ENCODE results near the gene SYT2.
"Not testable (repeated sequence)": the region's sequence is repeated elsewhere in the genome, so short reads cannot be mapped to it uniquely, and the experiment has no call there.

DNA sequence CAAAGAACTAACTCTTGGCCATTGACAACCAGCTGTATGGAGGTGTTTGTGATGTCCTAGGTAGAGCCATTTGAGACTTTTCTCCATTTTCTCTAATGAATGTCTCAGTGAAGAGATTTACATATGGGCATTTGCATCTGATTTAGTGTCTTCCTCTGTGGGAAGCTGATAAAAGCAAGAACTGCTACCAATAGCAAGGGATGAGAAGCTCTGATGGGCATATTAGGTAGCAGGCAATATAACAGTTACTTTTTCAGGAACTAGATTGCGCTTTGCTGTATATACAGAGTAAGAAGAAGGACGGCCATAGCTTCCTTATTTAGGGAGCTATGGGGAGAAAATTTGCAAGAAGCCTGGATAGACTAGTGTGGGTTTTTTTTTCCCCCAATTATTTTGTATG, 169.4 kb downstream of the SYT2 start:
- not testable (repeated sequence) for TF ChIP-seq NRF1 (conservative IDR thresholded peaks at IDR 0.05; ENCODE audit: low read depth, low read length); CREM (IDR thresholded peaks at IDR 0.05; ENCODE audit: low read depth); MXI1 (IDR thresholded peaks at IDR 0.05; ENCODE audit: low read depth, low read length); EZH2 (IDR thresholded peaks at IDR 0.05; ENCODE audit: borderline replicate concordance, control insufficient read depth, low read depth, low read length); TCF12 (IDR thresholded peaks at IDR 0.05; ENCODE audit: low read depth, low read length); HDAC2 (IDR thresholded peaks at IDR 0.05); NR2C1 (IDR thresholded peaks at IDR 0.05); GABPA (IDR thresholded peaks at IDR 0.05; ENCODE audit: low read depth)
- TF ChIP-seq, protein P1, sequence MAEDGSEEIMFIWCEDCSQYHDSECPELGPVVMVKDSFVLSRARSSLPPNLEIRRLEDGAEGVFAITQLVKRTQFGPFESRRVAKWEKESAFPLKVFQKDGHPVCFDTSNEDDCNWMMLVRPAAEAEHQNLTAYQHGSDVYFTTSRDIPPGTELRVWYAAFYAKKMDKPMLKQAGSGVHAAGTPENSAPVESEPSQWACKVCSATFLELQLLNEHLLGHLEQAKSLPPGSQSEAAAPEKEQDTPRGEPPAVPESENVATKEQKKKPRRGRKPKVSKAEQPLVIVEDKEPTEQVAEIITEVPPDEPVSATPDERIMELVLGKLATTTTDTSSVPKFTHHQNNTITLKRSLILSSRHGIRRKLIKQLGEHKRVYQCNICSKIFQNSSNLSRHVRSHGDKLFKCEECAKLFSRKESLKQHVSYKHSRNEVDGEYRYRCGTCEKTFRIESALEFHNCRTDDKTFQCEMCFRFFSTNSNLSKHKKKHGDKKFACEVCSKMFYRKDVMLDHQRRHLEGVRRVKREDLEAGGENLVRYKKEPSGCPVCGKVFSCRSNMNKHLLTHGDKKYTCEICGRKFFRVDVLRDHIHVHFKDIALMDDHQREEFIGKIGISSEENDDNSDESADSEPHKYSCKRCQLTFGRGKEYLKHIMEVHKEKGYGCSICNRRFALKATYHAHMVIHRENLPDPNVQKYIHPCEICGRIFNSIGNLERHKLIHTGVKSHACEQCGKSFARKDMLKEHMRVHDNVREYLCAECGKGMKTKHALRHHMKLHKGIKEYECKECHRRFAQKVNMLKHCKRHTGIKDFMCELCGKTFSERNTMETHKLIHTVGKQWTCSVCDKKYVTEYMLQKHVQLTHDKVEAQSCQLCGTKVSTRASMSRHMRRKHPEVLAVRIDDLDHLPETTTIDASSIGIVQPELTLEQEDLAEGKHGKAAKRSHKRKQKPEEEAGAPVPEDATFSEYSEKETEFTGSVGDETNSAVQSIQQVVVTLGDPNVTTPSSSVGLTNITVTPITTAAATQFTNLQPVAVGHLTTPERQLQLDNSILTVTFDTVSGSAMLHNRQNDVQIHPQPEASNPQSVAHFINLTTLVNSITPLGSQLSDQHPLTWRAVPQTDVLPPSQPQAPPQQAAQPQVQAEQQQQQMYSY (CRISPR knock-in tag; IDR thresholded peaks at IDR 0.05): not testable (repeated sequence)
- TF ChIP-seq, protein P2, sequence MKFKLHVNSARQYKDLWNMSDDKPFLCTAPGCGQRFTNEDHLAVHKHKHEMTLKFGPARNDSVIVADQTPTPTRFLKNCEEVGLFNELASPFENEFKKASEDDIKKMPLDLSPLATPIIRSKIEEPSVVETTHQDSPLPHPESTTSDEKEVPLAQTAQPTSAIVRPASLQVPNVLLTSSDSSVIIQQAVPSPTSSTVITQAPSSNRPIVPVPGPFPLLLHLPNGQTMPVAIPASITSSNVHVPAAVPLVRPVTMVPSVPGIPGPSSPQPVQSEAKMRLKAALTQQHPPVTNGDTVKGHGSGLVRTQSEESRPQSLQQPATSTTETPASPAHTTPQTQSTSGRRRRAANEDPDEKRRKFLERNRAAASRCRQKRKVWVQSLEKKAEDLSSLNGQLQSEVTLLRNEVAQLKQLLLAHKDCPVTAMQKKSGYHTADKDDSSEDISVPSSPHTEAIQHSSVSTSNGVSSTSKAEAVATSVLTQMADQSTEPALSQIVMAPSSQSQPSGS (IDR thresholded peaks at IDR 0.05; ENCODE audit: low read length): not testable (repeated sequence)
- TF ChIP-seq, protein P3, sequence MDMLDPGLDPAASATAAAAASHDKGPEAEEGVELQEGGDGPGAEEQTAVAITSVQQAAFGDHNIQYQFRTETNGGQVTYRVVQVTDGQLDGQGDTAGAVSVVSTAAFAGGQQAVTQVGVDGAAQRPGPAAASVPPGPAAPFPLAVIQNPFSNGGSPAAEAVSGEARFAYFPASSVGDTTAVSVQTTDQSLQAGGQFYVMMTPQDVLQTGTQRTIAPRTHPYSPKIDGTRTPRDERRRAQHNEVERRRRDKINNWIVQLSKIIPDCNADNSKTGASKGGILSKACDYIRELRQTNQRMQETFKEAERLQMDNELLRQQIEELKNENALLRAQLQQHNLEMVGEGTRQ (IDR thresholded peaks at IDR 0.05; ENCODE audit: borderline replicate concordance, low read depth, low read length): not testable (repeated sequence)
- TF ChIP-seq, protein P4, sequence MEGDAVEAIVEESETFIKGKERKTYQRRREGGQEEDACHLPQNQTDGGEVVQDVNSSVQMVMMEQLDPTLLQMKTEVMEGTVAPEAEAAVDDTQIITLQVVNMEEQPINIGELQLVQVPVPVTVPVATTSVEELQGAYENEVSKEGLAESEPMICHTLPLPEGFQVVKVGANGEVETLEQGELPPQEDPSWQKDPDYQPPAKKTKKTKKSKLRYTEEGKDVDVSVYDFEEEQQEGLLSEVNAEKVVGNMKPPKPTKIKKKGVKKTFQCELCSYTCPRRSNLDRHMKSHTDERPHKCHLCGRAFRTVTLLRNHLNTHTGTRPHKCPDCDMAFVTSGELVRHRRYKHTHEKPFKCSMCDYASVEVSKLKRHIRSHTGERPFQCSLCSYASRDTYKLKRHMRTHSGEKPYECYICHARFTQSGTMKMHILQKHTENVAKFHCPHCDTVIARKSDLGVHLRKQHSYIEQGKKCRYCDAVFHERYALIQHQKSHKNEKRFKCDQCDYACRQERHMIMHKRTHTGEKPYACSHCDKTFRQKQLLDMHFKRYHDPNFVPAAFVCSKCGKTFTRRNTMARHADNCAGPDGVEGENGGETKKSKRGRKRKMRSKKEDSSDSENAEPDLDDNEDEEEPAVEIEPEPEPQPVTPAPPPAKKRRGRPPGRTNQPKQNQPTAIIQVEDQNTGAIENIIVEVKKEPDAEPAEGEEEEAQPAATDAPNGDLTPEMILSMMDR (IDR thresholded peaks at IDR 0.05 in 2 of 3, conservative IDR thresholded peaks at IDR 0.05 in 1 of 3; ENCODE audit: control insufficient read depth in 2 of 3, extremely low read depth in 1 of 3, insufficient read depth in 1 of 3, low read depth in 3 of 3, low read length in 3 of 3): not testable (repeated sequence)
